WTC11 (cell line): ENCODE data around the gene SENP1. TPM values are rescaled to one million over a fixed set of nuclear protein-coding genes. Genes with fewer than 3 reads are reported as not detected.

Experiments
- ATAC-seq: fragments of 200-7000 bp; cut with Tn5 transposase; 2 replicates; pipeline ENCODE4 v1.10.0; 2021; ENCODE audit warnings: mild to moderate bottlenecking, moderate library complexity
- CTCF ChIA-PET: fragments of 300-600 bp; sonication (Branson Sonifier 250); formaldehyde crosslinking; loops from one replicate; lab custom pipeline; 2021; ENCODE audit warnings: antibody characterized with exemption; lab: Charles Lee
- POLR2A ChIA-PET: fragments of 350-600 bp; sonication (Branson Sonifier 250); formaldehyde crosslinking; loops from one replicate; lab custom pipeline; 2021; ENCODE audit warnings: antibody characterized with exemption; lab: Charles Lee
- DNase-seq: peaks from one replicate; pipeline ENCODE4 v3.0.0; 2021; ENCODE audit warnings: low spot score
- H3K27ac Mint-ChIP-seq: 2 replicates; pipeline ENCODE4 v1.8.0; 2021; ENCODE audit warnings: mixed read lengths
- H3K27me3 Mint-ChIP-seq: 2 replicates; pipeline ENCODE4 v1.8.0; 2021; ENCODE audit warnings: low read depth, mild to moderate bottlenecking, moderate library complexity, mixed read lengths
- H3K36me3 Mint-ChIP-seq: 2 replicates; pipeline ENCODE4 v1.8.0; 2021; ENCODE audit warnings: mixed read lengths
- H3K4me1 Mint-ChIP-seq: 2 replicates; pipeline ENCODE4 v1.8.0; 2022; ENCODE audit warnings: mixed read lengths
- H3K4me3 Mint-ChIP-seq: 2 replicates; pipeline ENCODE4 v1.8.0; 2021; ENCODE audit warnings: mild to moderate bottlenecking, moderate library complexity, mixed read lengths
- H3K9me3 Mint-ChIP-seq: 2 replicates; pipeline ENCODE4 v1.8.0; 2021; ENCODE audit warnings: mixed read lengths
- ATF1 ChIP-seq: sonication (generic); formaldehyde crosslinking; IDR thresholded peaks from 2 replicates; pipeline ENCODE4 v1.8.1; 2023; ENCODE audit warnings: mild to moderate bottlenecking, moderate library complexity, missing genetic modification reagents
- ATF6 ChIP-seq: sonication (generic); formaldehyde crosslinking; IDR thresholded peaks from 2 replicates; pipeline ENCODE4 v1.8.1; 2023; ENCODE audit warnings: mild to moderate bottlenecking, missing genetic modification reagents
- FOXJ3 ChIP-seq: sonication (generic); formaldehyde crosslinking; IDR thresholded peaks from 2 replicates; pipeline ENCODE4 v1.9.0; 2021; ENCODE audit warnings: missing genetic modification reagents, mild to moderate bottlenecking, borderline replicate concordance
- IRF2 ChIP-seq: sonication (generic); formaldehyde crosslinking; IDR thresholded peaks from 2 replicates; pipeline ENCODE4 v1.8.0; 2022; ENCODE audit warnings: low read depth, missing genetic modification reagents, borderline replicate concordance
- JUN ChIP-seq: sonication (generic); formaldehyde crosslinking; IDR thresholded peaks from 2 replicates; pipeline ENCODE4 v1.8.0; 2023; ENCODE audit warnings: mild to moderate bottlenecking, missing genetic modification reagents
- MYBL2 ChIP-seq: sonication (generic); formaldehyde crosslinking; IDR thresholded peaks from 2 replicates; pipeline ENCODE4 v1.8.1; 2023; ENCODE audit warnings: mild to moderate bottlenecking, moderate library complexity, missing genetic modification reagents
- NR1H2 ChIP-seq: sonication (generic); formaldehyde crosslinking; IDR thresholded peaks from 2 replicates; pipeline ENCODE4 v1.9.0; 2021; ENCODE audit warnings: mild to moderate bottlenecking, moderate library complexity, missing genetic modification reagents
- NR2C2 ChIP-seq: sonication (generic); formaldehyde crosslinking; IDR thresholded peaks from 2 replicates; pipeline ENCODE4 v1.8.0; 2022; ENCODE audit warnings: mild to moderate bottlenecking, missing genetic modification reagents
- OVOL2 ChIP-seq: fragments of 250-450 bp; sonication (Bioruptor Pico); IDR thresholded peaks from 2 replicates; pipeline ENCODE4 v1.9.0; 2021; ENCODE audit warnings: mild to moderate bottlenecking, borderline replicate concordance
- PRRX2 ChIP-seq: fragments of 250-450 bp; sonication (Bioruptor Pico); IDR thresholded peaks from 2 replicates; pipeline ENCODE4 v1.8.0; 2021; ENCODE audit warnings: mild to moderate bottlenecking
- RELA ChIP-seq: sonication (generic); formaldehyde crosslinking; IDR thresholded peaks from 2 replicates; pipeline ENCODE4 v1.8.1; 2022; ENCODE audit warnings: missing genetic modification reagents, mild to moderate bottlenecking, borderline replicate concordance
- SP1 ChIP-seq: sonication (generic); formaldehyde crosslinking; conservative IDR thresholded peaks from 2 replicates; pipeline ENCODE4 v1.8.1; 2022; ENCODE audit warnings: missing genetic modification reagents
- TCF7 ChIP-seq: sonication (generic); formaldehyde crosslinking; IDR thresholded peaks from 2 replicates; pipeline ENCODE4 v1.8.0; 2022; ENCODE audit warnings: mild to moderate bottlenecking, low read depth, missing genetic modification reagents, moderate library complexity
- ZBTB43 ChIP-seq: sonication (generic); formaldehyde crosslinking; IDR thresholded peaks from 2 replicates; pipeline ENCODE4 v1.8.1; 2023; ENCODE audit warnings: mild to moderate bottlenecking, missing genetic modification reagents
- ZNF138 ChIP-seq: sonication (generic); formaldehyde crosslinking; conservative IDR thresholded peaks from 2 replicates; pipeline ENCODE4 v1.8.1; 2022; ENCODE audit warnings: mild to moderate bottlenecking, moderate library complexity, missing genetic modification reagents
- ZNF219 ChIP-seq: sonication (generic); formaldehyde crosslinking; IDR thresholded peaks from 2 replicates; pipeline ENCODE4 v1.8.0; 2023; ENCODE audit warnings: missing genetic modification reagents, mild to moderate bottlenecking, borderline replicate concordance
- ZNF416 ChIP-seq: fragments of 250-450 bp; sonication (Bioruptor Pico); IDR thresholded peaks from 2 replicates; pipeline ENCODE4 v1.9.0; 2021; ENCODE audit warnings: mild to moderate bottlenecking, inconsistent platforms
- ZNF423 ChIP-seq: fragments of 250-450 bp; sonication (Bioruptor Pico); IDR thresholded peaks from 2 replicates; pipeline ENCODE4 v2.1.2; 2022; ENCODE audit warnings: mild to moderate bottlenecking, moderate library complexity
- ZNF532 ChIP-seq: fragments of 250-450 bp; sonication (Bioruptor Pico); IDR thresholded peaks from 2 replicates; pipeline ENCODE4 v1.9.0; 2021; ENCODE audit warnings: mild to moderate bottlenecking, borderline replicate concordance
- ZNF671 ChIP-seq: fragments of 250-450 bp; sonication (Bioruptor Pico); IDR thresholded peaks from 2 replicates; pipeline ENCODE4 v1.8.0; 2021; ENCODE audit warnings: mild to moderate bottlenecking
- total RNA-seq: library from RNA; stranded (reverse); gene quantifications from 3 replicates; pipeline ENCODE4 v1.2.3, GENCODE V29; 2021
- TF ChIP-seq, protein P1 (sequence below): fragments of 250-450 bp; sonication (Bioruptor Pico); IDR thresholded peaks from 2 replicates; pipeline ENCODE4 v1.9.0; 2021; ENCODE audit warnings: moderate library complexity, mild to moderate bottlenecking, inconsistent platforms, borderline replicate concordance

The SENP1 gene
- total RNA-seq, 1 experiment from 2014 or later = 20.4 TPM

DNA sequence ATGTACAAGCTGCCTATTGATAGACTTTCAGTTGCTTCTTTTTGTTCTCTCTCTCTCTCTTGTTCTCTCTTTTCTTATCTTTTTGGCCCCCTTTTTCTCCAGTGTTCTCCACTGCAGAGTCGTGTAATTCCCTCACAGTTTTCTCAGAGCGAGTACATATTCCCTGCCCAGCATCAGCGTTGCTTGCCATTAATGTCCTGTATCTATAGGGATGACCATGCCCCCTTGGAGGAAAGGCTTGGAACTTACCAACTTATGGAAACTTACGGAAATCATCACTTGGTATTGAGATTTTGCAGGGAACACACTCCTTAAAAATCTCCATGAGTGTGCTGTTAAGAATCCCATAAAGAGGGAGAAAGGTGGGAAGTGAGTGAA is 87.3 kb downstream of the SENP1 start:
- Mint-ChIP-seq H3K36me3 (no peaks in the 10 kb centered on the region), H3K4me3 (no peak overlapping the region), H3K9me3 (no peaks in the 10 kb centered on the region), H3K4me1 (peaks cover 20% of the 10 kb centered on the region), H3K27me3 (peaks cover 100% of the 10 kb centered on the region)
- CTCF ChIA-PET = no interaction called here
- DNase-seq (no peak), ATAC-seq (no peak)
- POLR2A ChIA-PET = no interaction called here
- TF ChIP-seq NR2C2 = no peak
- TF ChIP-seq PRRX2 (CRISPR knock-in tag) = no peak
- no peak for TF ChIP-seq ATF1 (CRISPR knock-in tag)
- no peak for TF ChIP-seq ZNF532 (CRISPR knock-in tag)
- no peak for TF ChIP-seq ZNF423 (CRISPR knock-in tag)
- no peak for TF ChIP-seq ZNF671 (CRISPR knock-in tag)
- no peak for TF ChIP-seq ZNF416 (CRISPR knock-in tag)
- TF ChIP-seq SP1 (CRISPR knock-in tag) = no peak
- TF ChIP-seq OVOL2 = no peak
- no peak for TF ChIP-seq ZNF219
- TF ChIP-seq, all 79 proteins: peak for 0
- no peak overlapping the region for H3K27ac Mint-ChIP-seq

DNA sequence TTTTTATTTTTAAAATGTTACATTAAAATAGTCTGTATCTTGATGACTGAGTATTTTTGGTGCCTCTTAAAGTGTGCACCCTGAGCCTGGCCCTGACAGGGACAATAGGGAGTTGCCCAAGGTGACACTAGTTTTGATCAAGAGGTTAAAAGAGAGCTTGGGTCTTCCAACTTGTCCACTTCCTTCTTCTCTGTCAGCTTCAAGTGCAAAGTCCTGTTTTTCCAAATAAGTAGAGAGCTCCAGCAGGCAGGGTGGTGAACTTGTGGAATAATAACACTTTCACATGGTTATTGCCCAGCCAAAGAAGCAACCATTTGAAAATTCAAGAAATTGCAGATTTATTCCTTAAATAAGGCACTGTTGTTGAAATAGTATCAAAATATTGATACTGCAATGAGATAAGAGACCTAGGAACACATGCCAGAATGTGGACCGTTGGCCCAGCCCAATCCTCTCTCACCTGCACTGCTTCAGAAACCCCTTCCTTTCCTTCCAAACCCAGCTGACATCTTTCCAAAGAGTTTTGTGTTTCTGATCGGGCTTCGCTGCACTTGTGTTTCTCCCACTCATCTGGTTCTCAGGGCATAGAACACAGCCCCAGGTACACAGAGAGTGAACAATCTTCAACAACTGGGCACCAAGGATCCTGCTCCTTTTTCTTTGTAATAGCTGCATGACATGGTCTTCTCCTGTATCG is 87.8 kb downstream of the SENP1 start:
- CTCF ChIA-PET = no interaction called here
- no peak for ATAC-seq
- Mint-ChIP-seq H3K27ac (no peak overlapping the region), H3K36me3 (no peaks in the 10 kb centered on the region), H3K4me1 (peaks cover 15% of the 10 kb centered on the region), H3K9me3 (no peaks in the 10 kb centered on the region), H3K4me3 (no peak overlapping the region), H3K27me3 (peaks cover 100% of the 10 kb centered on the region)
- no peak for DNase-seq
- no peak for TF ChIP-seq ZNF138 (CRISPR knock-in tag)
- TF ChIP-seq TCF7 = no peak
- TF ChIP-seq IRF2 = no peak
- no peak for TF ChIP-seq FOXJ3 (CRISPR knock-in tag)
- TF ChIP-seq JUN (CRISPR knock-in tag) = no peak
- no peak for TF ChIP-seq NR1H2
- TF ChIP-seq ZBTB43 (CRISPR knock-in tag) = no peak
- TF ChIP-seq, protein P1, sequence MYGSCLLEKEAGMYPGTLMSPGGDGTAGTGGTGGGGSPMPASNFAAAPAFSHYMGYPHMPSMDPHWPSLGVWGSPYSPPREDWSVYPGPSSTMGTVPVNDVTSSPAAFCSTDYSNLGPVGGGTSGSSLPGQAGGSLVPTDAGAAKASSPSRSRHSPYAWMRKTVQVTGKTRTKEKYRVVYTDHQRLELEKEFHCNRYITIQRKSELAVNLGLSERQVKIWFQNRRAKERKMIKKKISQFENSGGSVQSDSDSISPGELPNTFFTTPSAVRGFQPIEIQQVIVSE (CRISPR knock-in tag) = no peak
- TF ChIP-seq RELA = no peak
- TF ChIP-seq MYBL2 (CRISPR knock-in tag) = no peak
- TF ChIP-seq ATF6 (CRISPR knock-in tag) = no peak
- POLR2A ChIA-PET = no interaction called here
